Naive thymus-derived CD8-positive, alpha-beta T cell (primary cell): Measurements from ENCODE around the gene C3orf20. TPM values are rescaled to one million over a fixed set of nuclear protein-coding genes. Genes with fewer than 3 reads are reported as not detected.

Source experiments
- ATAC-seq, 2 donors: fragments of 150-1000 bp; cut with Tn5 transposase in 1 of 2; sonication (Bioruptor Pico), chemical (Tn5 transposase) in 1 of 2; 1 replicate in 1 of 2; 2 replicates in 1 of 2; pipeline ENCODE4 v1.10.0; 2021; ENCODE audit warnings: mild to moderate bottlenecking in 2 of 2, moderate library complexity in 2 of 2
- POLR2A ChIA-PET: fragments of 350-600 bp; sonication (Branson Sonifier 250); formaldehyde crosslinking; loops from one replicate; lab custom pipeline; 2021; ENCODE audit warnings: antibody characterized with exemption; lab: Charles Lee
- DNase-seq, 10 donors: peaks; one replicate each; pipeline versions ENCODE4 v3.0.0 to v3.0.0-alpha.2; 2020 to 2022
- H3K27ac Mint-ChIP-seq, 10 donors: one replicate each; pipeline ENCODE4 v1.8.0; 2020 to 2022; ENCODE audit warnings: mild to moderate bottlenecking in 10 of 10, mixed read lengths in 10 of 10, moderate library complexity in 4 of 10, inconsistent platforms in 1 of 10
- H3K27me3 Mint-ChIP-seq, 5 donors: one replicate each; pipeline ENCODE4 v1.8.0; 2021 to 2022; ENCODE audit warnings: mixed read lengths in 5 of 5
- H3K36me3 Mint-ChIP-seq, 3 donors: one replicate each; pipeline ENCODE4 v1.8.0; 2020 to 2022; ENCODE audit warnings: mixed read lengths in 3 of 3, mild to moderate bottlenecking in 2 of 3, inconsistent platforms in 1 of 3
- H3K4me1 Mint-ChIP-seq, 4 donors: one replicate each; pipeline ENCODE4 v1.8.0; 2021 to 2022; ENCODE audit warnings: mixed read lengths in 4 of 4
- H3K4me3 Mint-ChIP-seq, 10 donors: one replicate each; pipeline ENCODE4 v1.8.0; 2020 to 2022; ENCODE audit warnings: mild to moderate bottlenecking in 10 of 10, mixed read lengths in 10 of 10, moderate library complexity in 6 of 10, inconsistent platforms in 1 of 10
- H3K9me3 Mint-ChIP-seq, 9 donors: one replicate each; pipeline ENCODE4 v1.8.0; 2020 to 2022; ENCODE audit warnings: mixed read lengths in 9 of 9, mild to moderate bottlenecking in 3 of 9, inconsistent platforms in 1 of 9, moderate library complexity in 1 of 9
- polyA plus RNA-seq, 3 donors: library from polyadenylated mRNA; unstranded; fragments of 300-500 nt; fragmentation: Illumina TruSeq; gene quantifications; one replicate each; pipeline ENCODE4 v1.2.3, GENCODE V29; 2021
- total RNA-seq, 8 experiments: library from RNA in 2 of 8; stranded (reverse) in 2 of 8; gene quantifications; one replicate each; pipeline ENCODE4 v1.2.3 and lab custom pipeline; 2021 to 2026

Gene C3orf20
- total RNA-seq (under 1 TPM; 0.44 to 0.69 TPM), polyA plus RNA-seq (under 1 TPM in 1 of 3 donors, not detected in 2; 0.03 TPM), total RNA-seq (lab: John Stamatoyannopoulos, UW) (1.3 to 3.4 (median 1.6) reads per million in 6 experiments)

- no peak for ATAC-seq
- no peak within 1 kb of the TSS for H3K4me3 Mint-ChIP-seq
- DNase-seq: no peak
- H3K4me1 Mint-ChIP-seq: peaks cover 0 to 7% (median 0%) of the 10 kb centered on the region in 4 donors
- H3K27ac Mint-ChIP-seq: peak within 1 kb of the TSS in 3 of 10 donors; percentile 2 to 32 (median 32)
- no peaks in the 10 kb centered on the region for H3K27me3 Mint-ChIP-seq
- POLR2A ChIA-PET: interaction anchor here (1.4 kb wide), 1 partner anchor 24 kb away, joined by 6 read pairs; the partner anchor contains the start of gene CCDC174
- H3K9me3 Mint-ChIP-seq: peaks cover 0 to under 1% (median 0%) of the 10 kb centered on the region in 9 donors
- H3K36me3 Mint-ChIP-seq: peaks cover 4 to 54% (median 5%) of the 10 kb centered on the region in 3 donors
These were observed at the start of gene C3orf20 for GRCh38 chr3:14674841-14675240. TSS of gene C3orf20 (plus strand) at chr3:14675141. CDS start at chr3:14682714, 7,573 bp downstream.

GRCh38 chr3:14625443-14625842 lies 49.5 kb upstream of the C3orf20 start:
- no peak for ATAC-seq
- H3K27ac Mint-ChIP-seq: no peak overlapping the region

GRCh38 chr3:14627815-14628214 lies 47.1 kb upstream of the C3orf20 start:
- H3K4me1 Mint-ChIP-seq: no peaks in the 10 kb centered on the region
- POLR2A ChIA-PET: no interaction called here
- H3K9me3 Mint-ChIP-seq: peaks cover 0 to 3% (median 0%) of the 10 kb centered on the region in 9 donors
- ATAC-seq (no peak), DNase-seq (no peak)
- H3K36me3 Mint-ChIP-seq: no peaks in the 10 kb centered on the region
- peaks cover 0 to 14% (median 8%) of the 10 kb centered on the region in 5 donors for H3K27me3 Mint-ChIP-seq
- H3K4me3 Mint-ChIP-seq: no peak overlapping the region
- no peak overlapping the region for H3K27ac Mint-ChIP-seq

More at GRCh38 chr3:14625443-14625842, 49.5 kb upstream of the C3orf20 start:
- POLR2A ChIA-PET: no interaction called here
- Mint-ChIP-seq H3K27me3 (peaks cover 0 to 14% (median 4%) of the 10 kb centered on the region in 5 donors), H3K9me3 (peaks cover 0 to 3% (median 0%) of the 10 kb centered on the region in 9 donors), H3K36me3 (no peaks in the 10 kb centered on the region), H3K4me3 (no peak overlapping the region), H3K4me1 (no peaks in the 10 kb centered on the region)
- no peak for DNase-seq

- DNase-seq (no peak), ATAC-seq (no peak)
- Mint-ChIP-seq H3K9me3 (peaks cover 0 to 3% (median 0%) of the 10 kb centered on the region in 9 donors), H3K36me3 (no peaks in the 10 kb centered on the region), H3K4me1 (no peaks in the 10 kb centered on the region), H3K27ac (no peak overlapping the region), H3K27me3 (peaks cover 0 to 14% (median 8%) of the 10 kb centered on the region in 5 donors), H3K4me3 (no peak overlapping the region)
- POLR2A ChIA-PET: no interaction called here
These were observed 46.5 kb upstream of the C3orf20 start for GRCh38 chr3:14628406-14628805.

- ATAC-seq: no peak
- no peaks in the 10 kb centered on the region for H3K36me3 Mint-ChIP-seq
- POLR2A ChIA-PET: no interaction called here
These were observed 44.4 kb upstream of the C3orf20 start for GRCh38 chr3:14630404-14631100.

GRCh38 chr3:14631101-14631497 lies 43.8 kb upstream of the C3orf20 start:
- peaks cover 12 to 37% (median 13%) of the 10 kb centered on the region in 5 donors for H3K27me3 Mint-ChIP-seq
- DNase-seq: no peak
- H3K4me1 Mint-ChIP-seq: no peaks in the 10 kb centered on the region
- ATAC-seq: no peak
- peaks cover 0 to 3% (median 0%) of the 10 kb centered on the region in 9 donors for H3K9me3 Mint-ChIP-seq
- POLR2A ChIA-PET: no interaction called here
- H3K36me3 Mint-ChIP-seq: no peaks in the 10 kb centered on the region
- no peak overlapping the region for H3K4me3 Mint-ChIP-seq
- H3K27ac Mint-ChIP-seq: no peak overlapping the region

More at GRCh38 chr3:14630404-14631100, 44.4 kb upstream of the C3orf20 start:
- no peak for DNase-seq
- no peak overlapping the region for H3K27ac Mint-ChIP-seq
- peaks cover 0 to 3% (median 0%) of the 10 kb centered on the region in 9 donors for H3K9me3 Mint-ChIP-seq
- no peak overlapping the region for H3K4me3 Mint-ChIP-seq
- H3K4me1 Mint-ChIP-seq: no peaks in the 10 kb centered on the region
- H3K27me3 Mint-ChIP-seq: peaks cover 11 to 32% (median 12%) of the 10 kb centered on the region in 5 donors

- Mint-ChIP-seq H3K9me3 (peaks cover 0 to 3% (median 0%) of the 10 kb centered on the region in 9 donors), H3K36me3 (no peaks in the 10 kb centered on the region), H3K27ac (no peak overlapping the region), H3K4me1 (no peaks in the 10 kb centered on the region), H3K27me3 (peaks cover 15 to 45% (median 17%) of the 10 kb centered on the region in 5 donors), H3K4me3 (no peak overlapping the region)
- DNase-seq: no peak
- ATAC-seq: no peak
- POLR2A ChIA-PET: no interaction called here
These were observed 43.1 kb upstream of the C3orf20 start for GRCh38 chr3:14631687-14632441.

- Mint-ChIP-seq H3K9me3 (peaks cover 0 to 3% (median 0%) of the 10 kb centered on the region in 9 donors), H3K4me1 (no peaks in the 10 kb centered on the region), H3K27me3 (peaks cover 21 to 50% (median 22%) of the 10 kb centered on the region in 5 donors), H3K27ac (no peak overlapping the region), H3K36me3 (no peaks in the 10 kb centered on the region), H3K4me3 (no peak overlapping the region)
- DNase-seq (no peak), ATAC-seq (no peak)
- POLR2A ChIA-PET: no interaction called here
These were observed 42.5 kb upstream of the C3orf20 start for GRCh38 chr3:14632442-14632930.

- Mint-ChIP-seq H3K4me1 (no peaks in the 10 kb centered on the region), H3K4me3 (no peak overlapping the region), H3K27me3 (peaks cover 20 to 51% (median 25%) of the 10 kb centered on the region in 5 donors), H3K27ac (no peak overlapping the region), H3K9me3 (no peaks in the 10 kb centered on the region), H3K36me3 (no peaks in the 10 kb centered on the region)
- POLR2A ChIA-PET: no interaction called here
- ATAC-seq (no peak), DNase-seq (no peak)
These were observed 41.5 kb upstream of the C3orf20 start for GRCh38 chr3:14633417-14633816.

GRCh38 chr3:14633819-14634424 lies 41.0 kb upstream of the C3orf20 start:
- DNase-seq (peak; percentile 28 to 75 (median 50)), ATAC-seq (peak; percentile 72 to 78)
- POLR2A ChIA-PET: interaction anchor here (0.6 kb wide), 1 partner anchor 17 kb away, joined by 4 read pairs; the partner anchor contains the start of gene CCDC174
- H3K36me3 Mint-ChIP-seq: no peaks in the 10 kb centered on the region
- no peaks in the 10 kb centered on the region for H3K4me1 Mint-ChIP-seq
- H3K9me3 Mint-ChIP-seq: no peaks in the 10 kb centered on the region
- no peak overlapping the region for H3K27ac Mint-ChIP-seq
- no peak overlapping the region for H3K4me3 Mint-ChIP-seq
- peaks cover 16 to 49% (median 29%) of the 10 kb centered on the region in 5 donors for H3K27me3 Mint-ChIP-seq

- DNase-seq: no peak
- Mint-ChIP-seq H3K9me3 (no peaks in the 10 kb centered on the region), H3K27me3 (peaks cover 20 to 57% (median 34%) of the 10 kb centered on the region in 5 donors), H3K4me1 (no peaks in the 10 kb centered on the region), H3K4me3 (no peak overlapping the region), H3K36me3 (no peaks in the 10 kb centered on the region), H3K27ac (no peak overlapping the region)
- no peak for ATAC-seq
- POLR2A ChIA-PET: interaction anchor here (0.6 kb wide), 1 partner anchor 16 kb away, joined by 4 read pairs; the partner anchor contains the start of gene CCDC174
These were observed 40.1 kb upstream of the C3orf20 start for GRCh38 chr3:14634763-14635400.
